Choroid plexus epithelial cell (primary cell): ENCODE results near the gene PSMC3IP.
"Not testable (repeated sequence)": the region's sequence is repeated elsewhere in the genome, so short reads cannot be mapped to it uniquely, and the experiment has no call there.

Experiments used
- DNase-seq: peaks from one replicate; pipeline ENCODE4 v3.0.0-alpha.2; 2010; ENCODE audit warnings: low read depth
- H3K4me3 ChIP-seq: 2 replicates; pipeline ENCODE4 v1.5.1; 2011; ENCODE audit warnings: low read depth, mild to moderate bottlenecking, control low read depth, low read length, moderate library complexity
- CTCF ChIP-seq: conservative IDR thresholded peaks from 2 replicates; pipeline ENCODE4 v1.5.1; 2011; ENCODE audit warnings: low read depth, mild to moderate bottlenecking, control low read depth, inconsistent platforms, low read length, moderate library complexity

PSMC3IP gene

GRCh38 chr17:42613699-42614295, 36.3 kb upstream of the PSMC3IP start:
- DNase-seq: no peak
- H3K4me3 ChIP-seq: no peak overlapping the region
- TF ChIP-seq CTCF: no peak

- no peak overlapping the region for H3K4me3 ChIP-seq
- no peak for TF ChIP-seq CTCF
- DNase-seq: no peak
Measured at GRCh38 chr17:42612013-42612412, 34.5 kb upstream of the PSMC3IP start.

GRCh38 chr17:42609814-42610801, 32.6 kb upstream of the PSMC3IP start:
- not testable (repeated sequence) for DNase-seq
- peak overlapping the region; percentile 69 for H3K4me3 ChIP-seq

- peak within 1 kb of the TSS; percentile 96 for H3K4me3 ChIP-seq
- DNase-seq: peak; percentile 100
- peak; percentile 72 for TF ChIP-seq CTCF
Measured at GRCh38 chr17:42609182-42609813, 31.8 kb upstream of the PSMC3IP start, which contains the start of the genes RETREG3 and TUBG1. Gene RETREG3 (minus strand): TSS chr17:42609374. CDS start chr17:42609324, 50 bp downstream. Gene TUBG1 (plus strand): TSS chr17:42609683. CDS start chr17:42609738, 55 bp downstream.

GRCh38 chr17:42608305-42609181, 31.0 kb upstream of the PSMC3IP start:
- peak overlapping the region; percentile 96 for H3K4me3 ChIP-seq
- no peak for TF ChIP-seq CTCF
- DNase-seq: peak; percentile 23

- peak overlapping the region; percentile 96 for H3K4me3 ChIP-seq
- TF ChIP-seq CTCF: no peak
- no peak for DNase-seq
Measured at GRCh38 chr17:42607769-42608168, 30.2 kb upstream of the PSMC3IP start.

- TF ChIP-seq CTCF: no peak
- no peak overlapping the region for H3K4me3 ChIP-seq
- DNase-seq: no peak
Measured at GRCh38 chr17:42603318-42603717, 25.8 kb upstream of the PSMC3IP start.
